ENCODE data around the gene OVCH2.

- TF ChIP-seq CTCF (IDR thresholded peaks at IDR 0.05; ENCODE audit: low read length) (no peak), EZH2 (IDR thresholded peaks at IDR 0.05; ENCODE audit: borderline replicate concordance, low read length) (no peak)
Measured at GRCh38 chr11:7639643-7640025, 66.6 kb downstream of the OVCH2 start.
